GM19455 (cell line): ENCODE results near the gene SLC9A7.

ENCODE experiments used
- ATAC-seq: cut with Tn5 transposase; IDR thresholded peaks from one replicate; pipeline ENCODE4 v1.9.1; 2021; ENCODE audit not compliant: unreplicated experiment

Gene SLC9A7

DNA sequence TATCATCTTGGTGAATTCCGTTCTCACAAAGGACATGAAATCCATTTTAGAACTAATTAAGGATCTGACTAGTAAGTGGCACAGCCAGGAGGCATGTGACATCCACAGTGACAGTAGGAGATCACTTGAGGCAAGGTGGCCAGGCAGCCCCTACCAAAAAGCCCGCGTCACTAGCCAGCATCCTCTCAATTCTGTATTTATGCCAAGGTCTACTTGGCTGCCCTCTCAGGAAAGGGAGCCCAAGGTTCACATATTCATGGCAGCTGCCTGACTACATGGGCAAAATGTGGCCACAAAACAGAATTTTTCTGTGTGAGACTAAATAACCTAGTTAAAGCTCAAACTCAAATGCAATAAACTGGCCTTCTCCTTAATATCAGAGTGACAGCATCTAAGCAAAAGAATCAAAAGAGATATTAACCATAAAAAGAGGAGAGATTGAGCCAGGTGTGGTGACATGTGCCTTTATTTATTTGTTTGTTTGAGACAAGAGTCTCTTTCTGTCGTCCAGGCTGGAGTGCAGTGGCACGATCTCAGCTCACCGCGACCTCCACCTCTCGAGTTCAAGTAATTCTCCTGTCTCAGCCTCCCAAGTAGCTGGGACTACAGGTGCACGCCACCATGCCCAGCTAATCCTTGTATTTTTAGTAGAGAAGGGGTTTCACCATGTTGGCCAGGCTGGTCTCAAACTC is 51.5 kb downstream of the SLC9A7 start:
- ATAC-seq = no peak

DNA sequence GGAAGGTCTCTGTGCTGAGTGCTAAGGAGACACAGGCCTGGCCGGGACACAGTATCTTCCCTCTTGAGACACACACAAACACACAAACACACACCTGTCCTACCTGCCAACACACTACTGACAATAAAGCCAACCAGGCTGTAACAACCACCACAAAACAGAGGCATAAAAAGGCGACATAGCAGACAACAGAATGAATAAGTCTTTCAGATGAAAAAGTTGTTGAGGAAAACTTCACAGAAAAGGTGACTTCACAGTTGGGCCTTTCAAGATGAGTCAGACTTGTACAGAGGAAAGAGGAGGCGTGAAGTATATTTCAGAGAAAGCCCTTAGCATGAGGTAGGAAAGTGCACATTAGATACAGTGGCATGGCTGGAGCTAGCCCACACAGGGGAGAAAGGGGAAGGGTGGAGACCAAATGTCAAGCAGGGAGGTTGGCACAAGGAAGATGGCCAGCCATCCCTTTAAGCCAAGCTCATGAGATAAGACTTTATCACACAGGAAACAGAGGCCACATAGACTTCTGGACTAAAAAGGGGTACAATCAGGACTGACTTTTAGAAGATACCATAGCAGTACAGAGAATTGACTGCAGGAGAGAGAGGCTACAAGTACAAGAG is 54.0 kb downstream of the SLC9A7 start:
- ATAC-seq = peak; percentile 93

- no peak for ATAC-seq
Observed at GRCh38 chrX:46703980-46704379, 54.9 kb downstream of the SLC9A7 start.

GRCh38 chrX:46698691-46699090 is 60.2 kb downstream of the SLC9A7 start:
- ATAC-seq = no peak

DNA sequence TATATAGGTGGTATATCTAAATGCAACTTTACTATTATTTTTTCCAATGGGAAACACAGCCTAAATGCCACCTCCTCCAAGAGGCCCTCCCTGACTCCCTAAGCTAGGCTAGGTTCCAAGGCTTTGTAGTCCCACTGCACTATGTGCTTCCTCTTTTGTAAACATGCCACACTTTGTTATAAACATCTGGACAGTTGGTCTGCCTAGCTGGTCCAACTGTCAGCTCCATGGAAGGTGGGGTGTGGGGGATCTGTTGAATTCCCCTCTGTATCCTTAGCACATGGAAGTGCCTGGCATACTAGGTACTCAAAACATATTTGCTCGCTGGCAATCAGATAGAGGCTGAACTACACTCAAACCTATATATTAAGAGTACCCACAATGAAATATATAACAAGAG is 63.4 kb downstream of the SLC9A7 start:
- no peak for ATAC-seq

DNA sequence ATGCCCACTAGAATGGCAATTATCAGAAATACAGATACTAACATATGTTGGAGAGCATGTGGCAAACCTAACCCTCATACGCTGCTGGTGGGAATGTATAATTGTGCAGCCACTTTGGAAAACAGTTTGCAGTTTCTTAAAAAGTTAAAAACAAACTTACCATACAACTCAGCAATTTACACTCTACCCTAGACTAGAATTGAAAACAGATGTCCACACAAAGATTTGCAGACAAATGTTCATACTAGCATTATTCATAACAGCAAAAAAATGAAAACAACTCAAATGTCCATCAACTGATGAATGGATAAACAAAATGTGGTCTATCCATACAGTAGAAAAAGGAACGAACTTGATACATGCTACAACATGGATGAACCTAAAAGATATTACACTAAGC is 64.4 kb downstream of the SLC9A7 start:
- ATAC-seq = no peak

GRCh38 chrX:46693149-46693548 is 65.8 kb downstream of the SLC9A7 start:
- ATAC-seq = no peak

GRCh38 chrX:46690818-46691217 is 68.1 kb downstream of the SLC9A7 start:
- ATAC-seq = no peak

GRCh38 chrX:46687619-46688018 is 71.3 kb downstream of the SLC9A7 start:
- ATAC-seq = no peak

DNA sequence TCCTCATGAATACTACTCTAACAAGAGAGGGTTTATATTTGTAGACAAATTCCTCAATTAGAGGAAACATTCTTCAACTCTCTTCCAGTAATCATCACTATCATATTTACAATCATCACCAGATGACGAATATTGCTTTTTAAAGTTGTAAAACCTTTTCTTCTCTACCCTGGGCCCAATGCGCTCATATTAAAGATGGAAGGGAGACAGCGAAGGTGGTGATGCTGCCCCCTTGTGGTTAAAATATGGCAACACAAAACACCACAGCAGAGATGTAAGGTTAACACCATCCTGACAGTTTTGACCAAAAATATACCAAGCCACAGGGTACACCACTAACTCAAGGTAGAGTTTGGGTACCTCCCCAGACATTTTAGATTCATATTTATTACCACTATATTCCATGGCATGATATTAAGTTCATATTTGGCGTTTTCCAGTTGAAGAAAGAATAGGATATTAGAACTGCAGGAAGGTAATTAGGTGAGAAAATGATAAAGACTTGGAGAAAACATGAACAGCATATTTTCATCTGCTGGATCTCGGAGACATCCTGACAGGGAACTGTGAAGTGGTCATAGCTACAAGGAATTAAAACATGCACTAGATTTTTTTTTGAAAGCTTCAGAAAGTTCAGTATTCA is 72.8 kb downstream of the SLC9A7 start:
- ATAC-seq = no peak

GRCh38 chrX:46683048-46683447 is 75.9 kb downstream of the SLC9A7 start:
- ATAC-seq = no peak

- ATAC-seq = no peak
Observed at GRCh38 chrX:46681849-46682248, 77.1 kb downstream of the SLC9A7 start.

- ATAC-seq = no peak
Observed at GRCh38 chrX:46678232-46678631, 80.7 kb downstream of the SLC9A7 start.

DNA sequence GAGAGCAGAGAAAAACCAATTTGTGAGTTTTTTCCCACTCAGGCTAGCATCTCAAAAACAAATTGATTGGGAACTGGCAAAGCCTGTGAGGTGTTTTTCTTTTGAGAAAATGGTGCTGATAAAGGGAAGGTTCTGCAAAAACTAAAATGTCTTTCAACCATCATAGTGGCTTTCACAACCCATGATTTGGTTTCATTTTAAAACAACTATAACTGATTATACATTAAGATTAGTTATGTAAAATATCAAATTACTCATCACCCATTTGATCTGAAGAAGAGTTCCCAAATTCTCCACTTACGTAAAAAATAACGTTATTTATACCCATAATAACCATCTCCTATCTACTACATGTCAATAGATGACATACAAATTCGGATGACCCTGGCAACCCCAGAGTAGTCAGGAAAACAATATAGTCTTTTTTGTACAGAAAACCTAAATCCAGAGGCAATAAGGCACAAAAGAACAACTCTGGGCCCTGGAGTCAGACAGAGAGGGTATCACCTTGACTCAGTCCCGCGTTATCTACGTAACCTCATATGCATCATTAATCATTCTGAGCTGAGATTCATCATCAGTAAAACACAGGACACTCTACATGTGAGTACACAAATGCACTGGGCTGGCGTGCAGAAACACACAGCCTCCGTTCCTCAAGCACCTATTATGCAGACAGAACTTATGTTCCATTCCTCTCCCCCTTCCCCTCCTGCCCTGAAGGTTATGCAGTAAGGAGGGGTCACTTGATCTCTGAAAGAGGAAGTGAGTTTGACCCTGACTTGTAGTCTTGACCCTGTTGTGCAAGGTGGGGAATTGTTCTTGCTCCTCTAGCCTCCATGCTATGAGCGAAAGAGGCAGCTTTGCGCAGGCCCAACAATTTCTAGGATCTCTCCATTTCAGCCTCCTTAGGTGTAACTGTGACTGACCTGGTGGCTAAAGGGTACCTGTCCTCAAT is 82.2 kb downstream of the SLC9A7 start:
- no peak for ATAC-seq

- no peak for ATAC-seq
Observed at GRCh38 chrX:46673620-46674359, 85.1 kb downstream of the SLC9A7 start.

- ATAC-seq = no peak
Observed at GRCh38 chrX:46670316-46670715, 88.6 kb downstream of the SLC9A7 start.

DNA sequence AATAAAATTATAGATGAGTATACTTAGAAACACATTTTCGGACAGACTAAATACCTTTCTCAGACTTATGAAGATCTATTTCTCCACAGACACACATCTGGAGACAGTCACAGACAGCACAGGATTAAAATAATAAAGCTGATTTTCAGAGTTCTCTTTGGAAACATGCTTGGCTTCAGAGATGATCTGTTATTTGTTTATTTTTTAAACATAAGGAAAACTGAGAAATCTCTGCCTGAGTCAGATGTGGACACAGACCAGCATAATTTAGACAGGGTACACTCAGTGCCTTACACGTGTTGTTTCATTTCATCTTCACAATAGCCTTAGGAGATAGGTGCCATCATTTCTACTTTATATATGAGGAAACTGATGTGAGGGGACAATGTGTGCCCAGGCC is 92.1 kb downstream of the SLC9A7 start:
- no peak for ATAC-seq

- ATAC-seq = no peak
Observed at GRCh38 chrX:46665232-46666152, 93.4 kb downstream of the SLC9A7 start.

GRCh38 chrX:46662188-46662958 is 96.5 kb downstream of the SLC9A7 start:
- ATAC-seq = no peak
